RWPE2 (cell line): ENCODE results near the gene CRB3.

Source experiments
- ATAC-seq: fragments of 200-7000 bp; cut with Tn5 transposase; 3 replicates; pipeline ENCODE4 v1.9.1; 2021; ENCODE audit warnings: low read depth
- DNase-seq: peaks from one replicate; pipeline ENCODE4 v3.0.0-alpha.2; 2020; ENCODE audit warnings: low spot score
- H3K27ac ChIP-seq: fragments of 450-650 bp; 2 replicates; pipeline ENCODE4 v1.5.1; 2017; ENCODE audit warnings: mild to moderate bottlenecking; ENCODE audit not compliant: poor library complexity, severe bottlenecking
- H3K27me3 ChIP-seq: fragments of 250-450 bp; sonication (Bioruptor Pico); 2 replicates; pipeline ENCODE4 v1.5.1; 2021; ENCODE audit warnings: mild to moderate bottlenecking, moderate library complexity; ENCODE audit not compliant: insufficient read depth, poor library complexity, severe bottlenecking
- H3K36me3 ChIP-seq: fragments of 250-450 bp; sonication (Bioruptor Pico); 2 replicates; pipeline ENCODE4 v1.5.1; 2020; ENCODE audit warnings: low read depth, mild to moderate bottlenecking, moderate library complexity
- H3K4me1 ChIP-seq: fragments of 250-450 bp; sonication (Bioruptor Pico); 2 replicates; pipeline ENCODE4 v1.5.1; 2021; ENCODE audit warnings: mild to moderate bottlenecking, moderate library complexity; ENCODE audit not compliant: insufficient read depth, poor library complexity, severe bottlenecking
- H3K4me3 ChIP-seq: fragments of 250-450 bp; sonication (Bioruptor Pico); 2 replicates; pipeline ENCODE4 v1.5.1; 2021; ENCODE audit warnings: mild to moderate bottlenecking, moderate library complexity; ENCODE audit not compliant: severe bottlenecking
- H3K9me3 ChIP-seq: fragments of 250-450 bp; sonication (Bioruptor Pico); 2 replicates; pipeline ENCODE4 v1.5.1; 2021; ENCODE audit warnings: mild to moderate bottlenecking, moderate library complexity; ENCODE audit not compliant: severe bottlenecking
- TF ChIP-seq, protein P1 (sequence below): fragments of 450-650 bp; IDR thresholded peaks from one replicate; pipeline ENCODE4 v1.5.1; 2017; ENCODE audit warnings: mild to moderate bottlenecking, moderate library complexity; ENCODE audit not compliant: poor library complexity, severe bottlenecking

CRB3 gene

DNA sequence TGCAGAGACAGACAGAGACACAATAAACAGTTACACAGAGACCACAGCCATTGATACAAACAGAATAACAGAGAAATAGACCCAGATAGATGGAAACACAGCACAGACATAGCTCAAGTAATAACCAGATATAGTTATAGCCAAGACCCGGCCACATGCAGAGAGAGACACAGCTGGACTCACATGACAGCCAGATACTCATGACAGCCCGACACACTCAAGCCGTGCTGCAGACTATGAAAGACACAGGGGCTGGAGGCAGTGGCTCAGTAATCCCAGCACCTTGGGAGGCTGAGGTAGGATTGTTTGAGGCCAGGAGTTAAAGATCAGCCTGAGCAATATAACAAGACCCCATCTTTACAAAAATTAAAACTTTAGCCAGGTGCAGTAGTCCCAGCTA is 19.2 kb downstream of the CRB3 start:
- DNase-seq (no peak), ATAC-seq (no peak)
- no peaks in the 10 kb centered on the region for H3K36me3 ChIP-seq
- no peak overlapping the region for H3K27ac ChIP-seq
- H3K27me3 ChIP-seq: no peaks in the 10 kb centered on the region
- H3K4me1 ChIP-seq: no peaks in the 10 kb centered on the region
- no peaks in the 10 kb centered on the region for H3K9me3 ChIP-seq
- no peak overlapping the region for H3K4me3 ChIP-seq
- TF ChIP-seq, protein P1, sequence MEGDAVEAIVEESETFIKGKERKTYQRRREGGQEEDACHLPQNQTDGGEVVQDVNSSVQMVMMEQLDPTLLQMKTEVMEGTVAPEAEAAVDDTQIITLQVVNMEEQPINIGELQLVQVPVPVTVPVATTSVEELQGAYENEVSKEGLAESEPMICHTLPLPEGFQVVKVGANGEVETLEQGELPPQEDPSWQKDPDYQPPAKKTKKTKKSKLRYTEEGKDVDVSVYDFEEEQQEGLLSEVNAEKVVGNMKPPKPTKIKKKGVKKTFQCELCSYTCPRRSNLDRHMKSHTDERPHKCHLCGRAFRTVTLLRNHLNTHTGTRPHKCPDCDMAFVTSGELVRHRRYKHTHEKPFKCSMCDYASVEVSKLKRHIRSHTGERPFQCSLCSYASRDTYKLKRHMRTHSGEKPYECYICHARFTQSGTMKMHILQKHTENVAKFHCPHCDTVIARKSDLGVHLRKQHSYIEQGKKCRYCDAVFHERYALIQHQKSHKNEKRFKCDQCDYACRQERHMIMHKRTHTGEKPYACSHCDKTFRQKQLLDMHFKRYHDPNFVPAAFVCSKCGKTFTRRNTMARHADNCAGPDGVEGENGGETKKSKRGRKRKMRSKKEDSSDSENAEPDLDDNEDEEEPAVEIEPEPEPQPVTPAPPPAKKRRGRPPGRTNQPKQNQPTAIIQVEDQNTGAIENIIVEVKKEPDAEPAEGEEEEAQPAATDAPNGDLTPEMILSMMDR: no peak

- TF ChIP-seq, protein P1: no peak
- no peaks in the 10 kb centered on the region for H3K36me3 ChIP-seq
- H3K9me3 ChIP-seq: no peaks in the 10 kb centered on the region
- H3K27ac ChIP-seq: no peak overlapping the region
- ATAC-seq: no peak
- no peak for DNase-seq
- H3K4me3 ChIP-seq: no peak overlapping the region
- H3K27me3 ChIP-seq: no peaks in the 10 kb centered on the region
- H3K4me1 ChIP-seq: no peaks in the 10 kb centered on the region
These were observed 20.2 kb downstream of the CRB3 start for GRCh38 chr19:6484230-6484629.

DNA sequence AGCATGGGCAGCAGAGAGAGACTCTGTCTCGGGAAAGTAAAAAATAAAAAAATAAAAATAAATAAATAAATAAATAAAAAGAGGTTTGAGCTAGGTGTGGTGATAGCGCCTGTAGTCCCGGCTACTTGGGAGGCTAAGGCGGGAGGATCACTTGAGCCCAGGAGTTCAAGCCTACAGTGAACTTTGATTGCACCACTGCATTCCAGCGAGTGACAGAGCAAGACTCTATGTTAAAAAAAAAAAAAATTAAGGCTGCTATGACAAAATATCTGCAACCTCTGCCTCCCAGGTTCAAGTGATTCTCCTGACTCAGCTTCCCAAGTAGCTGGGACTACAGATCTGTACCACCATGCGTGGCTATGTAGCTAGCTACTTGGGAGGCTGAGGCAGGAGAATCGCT is 20.8 kb downstream of the CRB3 start:
- no peak for ATAC-seq
- DNase-seq: no peak
- TF ChIP-seq, protein P1: no peak

GRCh38 chr19:6489278-6490061 is 25.4 kb downstream of the CRB3 start:
- H3K36me3 ChIP-seq: no peaks in the 10 kb centered on the region
- H3K27ac ChIP-seq: no peak overlapping the region
- no peaks in the 10 kb centered on the region for H3K27me3 ChIP-seq
- no peak for ATAC-seq
- no peaks in the 10 kb centered on the region for H3K4me1 ChIP-seq
- H3K9me3 ChIP-seq: no peaks in the 10 kb centered on the region
- H3K4me3 ChIP-seq: no peak overlapping the region
- TF ChIP-seq, protein P1: no peak
- DNase-seq: no peak

More for the DNA sequence above, 20.8 kb downstream of the CRB3 start:
- Histone ChIP-seq H3K27me3 (no peaks in the 10 kb centered on the region), H3K36me3 (no peaks in the 10 kb centered on the region), H3K27ac (no peak overlapping the region), H3K4me1 (no peaks in the 10 kb centered on the region), H3K4me3 (no peak overlapping the region), H3K9me3 (no peaks in the 10 kb centered on the region)

DNA sequence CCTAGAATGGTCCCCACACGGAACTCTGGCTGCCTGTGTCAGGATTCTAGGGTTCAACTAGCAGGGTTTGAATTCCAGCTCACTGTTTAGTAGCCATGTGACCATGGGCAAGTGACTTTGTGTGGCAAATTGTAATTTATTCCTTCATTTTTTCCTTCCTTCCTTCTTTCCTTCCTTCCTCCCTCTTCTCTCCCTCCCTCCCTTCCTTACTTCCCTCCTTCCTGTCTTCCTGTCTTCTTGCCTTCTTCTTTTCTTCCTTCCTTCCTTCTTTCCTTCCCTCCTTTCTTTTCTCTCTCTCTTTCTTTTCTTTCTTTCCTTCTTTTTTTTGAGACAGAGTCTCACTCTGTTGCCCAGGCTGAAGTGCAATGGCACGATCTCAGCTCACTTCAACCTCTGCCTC is 26.1 kb downstream of the CRB3 start:
- Histone ChIP-seq H3K36me3 (no peaks in the 10 kb centered on the region), H3K4me1 (no peaks in the 10 kb centered on the region), H3K9me3 (no peaks in the 10 kb centered on the region), H3K4me3 (no peak overlapping the region), H3K27me3 (no peaks in the 10 kb centered on the region), H3K27ac (no peak overlapping the region)
- no peak for ATAC-seq
- TF ChIP-seq, protein P1: no peak
- DNase-seq: no peak
